Natural killer cell treated with Interleukin-12 subunit alpha and Interleukin-12 subunit beta and Interleukin-15 and Interleukin-18, amount 100 ng/mL, for 72 hours (primary cell): ENCODE data around the gene IRF3. TPM values are rescaled to one million over a fixed set of nuclear protein-coding genes. Genes with fewer than 3 reads are reported as not detected.
A peak's percentile ranks its signal among the peaks of the same experiment; 100 is the strongest.

Experiments used
- ATAC-seq, 2 donors: fragments of 150-1000 bp; cut with Tn5 transposase in 1 of 2; sonication (Bioruptor Pico), chemical (Tn5 transposase) in 1 of 2; 2 replicates each; pipeline ENCODE4 v1.10.0; 2021
- DNase-seq: peaks from one replicate; pipeline ENCODE4 v3.0.0; 2022; ENCODE audit warnings: low spot score
- H3K27ac Mint-ChIP-seq, 2 donors: 1 replicate in 1 of 2; 2 replicates in 1 of 2; pipeline ENCODE4 v1.8.0; 2022; ENCODE audit warnings: mixed read lengths in 2 of 2, mild to moderate bottlenecking in 1 of 2, moderate library complexity in 1 of 2
- H3K27me3 Mint-ChIP-seq, 2 donors: 1 replicate in 1 of 2; 2 replicates in 1 of 2; pipeline ENCODE4 v1.8.0; 2022; ENCODE audit warnings: mixed read lengths in 2 of 2
- H3K36me3 Mint-ChIP-seq: one replicate; pipeline ENCODE4 v1.8.0; 2022; ENCODE audit warnings: mixed read lengths
- H3K4me1 Mint-ChIP-seq, 2 donors: 1 replicate in 1 of 2; 2 replicates in 1 of 2; pipeline ENCODE4 v1.8.0; 2022; ENCODE audit warnings: low read depth in 2 of 2, mixed read lengths in 2 of 2, mild to moderate bottlenecking in 1 of 2
- H3K4me3 Mint-ChIP-seq: one replicate; pipeline ENCODE4 v1.8.0; 2022; ENCODE audit warnings: mixed read lengths
- H3K9me3 Mint-ChIP-seq: 2 replicates; pipeline ENCODE4 v1.8.0; 2022; ENCODE audit warnings: mixed read lengths
- total RNA-seq, 2 donors: library from RNA; stranded (reverse); gene quantifications; one replicate each; pipeline ENCODE4 v1.2.3, GENCODE V29; 2022

IRF3 gene
- total RNA-seq, 2 donors from 2014 or later = 167 to 185 TPM

DNA sequence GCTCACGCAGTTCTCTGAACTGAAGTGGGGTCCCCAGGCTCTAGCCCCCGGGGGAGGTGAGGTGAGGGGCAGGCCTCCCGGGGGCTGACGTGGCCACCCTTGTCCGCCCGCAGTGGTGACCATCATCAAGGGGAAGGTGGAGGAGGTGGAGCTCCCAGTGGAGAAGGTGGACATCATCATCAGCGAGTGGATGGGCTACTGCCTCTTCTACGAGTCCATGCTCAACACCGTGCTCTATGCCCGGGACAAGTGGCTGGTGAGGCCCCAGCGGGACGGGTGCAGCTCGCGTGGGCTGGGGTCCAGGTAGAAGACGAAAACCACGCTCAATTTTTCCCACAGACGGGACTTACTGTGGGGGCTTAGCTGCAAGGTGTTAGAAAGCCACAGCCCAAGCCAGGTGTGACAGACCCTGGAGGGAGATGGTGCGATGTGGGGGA is 18.2 kb upstream of the IRF3 start:
- no peak for ATAC-seq
- no peak overlapping the region for H3K27ac Mint-ChIP-seq
- H3K4me1 Mint-ChIP-seq = peaks cover 13 to 38% of the 10 kb centered on the region in 2 donors
- H3K27me3 Mint-ChIP-seq = no peaks in the 10 kb centered on the region
- DNase-seq = no peak
- H3K4me3 Mint-ChIP-seq = no peak overlapping the region
- H3K9me3 Mint-ChIP-seq = no peaks in the 10 kb centered on the region
- H3K36me3 Mint-ChIP-seq = peaks cover 4% of the 10 kb centered on the region

DNA sequence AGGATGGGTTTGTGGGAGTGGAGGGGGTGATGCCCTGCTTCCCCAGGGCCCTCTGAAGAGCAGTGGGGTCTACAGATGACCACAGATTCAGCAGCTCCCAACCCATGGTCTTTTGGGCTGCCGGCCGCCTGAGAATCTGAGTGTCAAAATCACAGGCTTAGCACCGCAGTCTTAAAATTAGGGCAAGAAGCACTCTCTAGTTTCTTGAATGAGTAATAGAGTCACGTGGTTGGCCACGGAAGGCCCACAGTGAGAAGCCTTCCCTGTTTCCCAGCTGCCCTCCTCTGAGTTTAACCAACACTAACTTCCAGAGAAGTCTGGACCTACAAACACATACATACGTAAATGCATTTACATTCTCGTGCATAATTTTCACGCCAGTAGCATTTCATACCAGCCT is 16.6 kb upstream of the IRF3 start:
- H3K9me3 Mint-ChIP-seq = no peaks in the 10 kb centered on the region
- peaks cover 4% of the 10 kb centered on the region for H3K36me3 Mint-ChIP-seq
- no peaks in the 10 kb centered on the region for H3K27me3 Mint-ChIP-seq
- peaks cover 20 to 38% of the 10 kb centered on the region in 2 donors for H3K4me1 Mint-ChIP-seq
- ATAC-seq = no peak
- no peak overlapping the region for H3K4me3 Mint-ChIP-seq
- H3K27ac Mint-ChIP-seq = peak overlapping the region; percentile 33 to 44
- no peak for DNase-seq

DNA sequence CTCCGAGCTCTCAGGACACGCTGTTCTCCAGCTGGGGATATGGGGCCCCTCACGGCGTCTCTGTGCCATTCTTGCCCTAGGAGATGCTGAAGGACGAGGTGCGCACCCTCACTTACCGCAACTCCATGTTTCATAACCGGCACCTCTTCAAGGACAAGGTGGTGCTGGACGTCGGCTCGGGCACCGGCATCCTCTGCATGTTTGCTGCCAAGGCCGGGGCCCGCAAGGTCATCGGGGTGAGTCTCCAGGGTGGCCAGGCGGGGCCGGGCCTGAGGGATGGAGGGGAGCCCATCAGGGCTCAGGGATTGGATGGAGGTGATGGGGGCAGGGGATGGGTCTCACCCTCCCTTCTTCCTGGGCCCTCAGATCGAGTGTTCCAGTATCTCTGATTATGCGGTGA is 16.2 kb upstream of the IRF3 start:
- Mint-ChIP-seq H3K27ac (peak overlapping the region in 1 of 2 donors; percentile 33), H3K4me1 (peaks cover 20 to 41% of the 10 kb centered on the region in 2 donors), H3K27me3 (no peaks in the 10 kb centered on the region), H3K4me3 (no peak overlapping the region), H3K36me3 (peaks cover 4% of the 10 kb centered on the region), H3K9me3 (no peaks in the 10 kb centered on the region)
- DNase-seq = no peak
- no peak for ATAC-seq

DNA sequence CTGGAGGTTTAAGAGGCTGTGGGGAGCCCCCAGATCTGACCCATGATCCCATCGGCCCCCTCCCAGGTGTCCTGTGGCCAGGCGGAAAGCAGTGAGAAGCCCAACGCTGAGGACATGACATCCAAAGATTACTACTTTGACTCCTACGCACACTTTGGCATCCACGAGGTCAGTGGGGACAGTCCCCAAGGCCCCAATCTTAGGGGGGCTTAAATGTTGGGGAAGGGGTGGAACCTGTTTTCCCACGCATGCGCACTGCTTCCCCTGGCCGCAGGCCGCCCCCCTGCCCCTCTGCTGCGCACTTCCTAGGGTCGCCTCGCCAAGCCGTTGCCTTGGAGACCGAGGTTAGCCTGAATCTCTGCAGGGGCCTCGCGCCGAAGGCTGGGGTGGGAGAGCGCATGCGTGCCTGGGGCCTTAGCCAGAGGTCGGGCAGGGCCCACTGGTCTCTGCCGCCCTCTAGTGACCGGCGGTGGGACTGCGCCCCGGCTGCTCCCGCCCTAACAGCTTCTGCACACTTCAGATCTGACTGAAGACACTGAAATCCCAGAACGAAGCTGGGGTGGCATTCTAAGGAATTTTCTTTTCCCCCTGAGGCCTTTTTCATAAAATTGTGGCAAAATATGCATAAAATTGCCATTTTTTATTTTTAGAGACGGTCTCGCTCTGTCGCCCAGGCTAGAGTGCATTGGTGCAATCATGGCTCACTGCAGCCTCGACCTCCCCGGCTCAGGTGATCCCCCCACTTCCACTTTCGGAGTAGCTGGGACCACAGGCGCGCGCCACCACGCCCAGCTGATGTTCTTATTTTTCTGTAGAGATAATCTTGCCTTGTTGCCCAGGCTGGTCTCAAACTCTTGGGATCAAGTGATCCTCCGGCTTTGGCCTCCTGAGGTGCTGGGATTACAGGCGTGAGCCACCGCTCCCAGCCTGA is 15.0 kb upstream of the IRF3 start:
- Mint-ChIP-seq H3K4me1 (peaks cover 30 to 47% of the 10 kb centered on the region in 2 donors), H3K27me3 (no peaks in the 10 kb centered on the region), H3K9me3 (no peaks in the 10 kb centered on the region), H3K4me3 (peak overlapping the region; percentile 36), H3K27ac (peak overlapping the region in 1 of 2 donors; percentile 27), H3K36me3 (peaks cover 4% of the 10 kb centered on the region)
- peak in 1 of 2 donors; percentile 23 for ATAC-seq
- DNase-seq = peak; percentile 92

DNA sequence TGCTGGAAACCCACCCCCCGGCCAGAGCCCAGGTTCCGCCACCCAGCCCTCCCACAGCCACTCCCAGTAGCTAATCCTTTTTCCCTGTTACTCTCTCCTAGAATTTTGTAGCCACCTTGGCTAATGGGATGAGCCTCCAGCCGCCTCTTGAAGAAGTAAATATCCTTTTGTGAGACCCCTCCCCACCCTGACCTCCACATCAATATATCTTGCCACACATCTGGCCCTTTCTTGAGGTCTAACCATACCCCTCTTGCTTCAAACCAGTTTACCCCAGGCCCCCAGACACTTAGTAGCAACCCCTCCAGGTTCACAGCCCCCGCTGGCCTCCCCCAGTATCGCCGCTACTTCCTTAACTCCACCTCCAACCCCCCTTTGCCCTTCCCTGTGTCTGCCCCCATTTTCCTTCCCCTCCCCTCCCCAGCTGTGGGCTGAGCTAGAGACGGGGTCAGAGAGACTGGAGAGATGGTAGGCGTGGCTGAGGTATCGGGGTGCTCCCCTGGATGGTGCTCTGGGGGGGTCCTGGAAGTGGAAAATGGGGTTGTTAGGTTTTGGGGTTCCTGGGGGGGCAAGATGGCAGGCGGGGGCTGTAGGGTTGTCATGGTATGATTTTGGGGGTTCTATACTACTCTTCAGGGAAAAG is 14.2 kb upstream of the IRF3 start:
- no peaks in the 10 kb centered on the region for H3K36me3 Mint-ChIP-seq
- H3K4me1 Mint-ChIP-seq = peaks cover 30 to 44% of the 10 kb centered on the region in 2 donors
- no peaks in the 10 kb centered on the region for H3K9me3 Mint-ChIP-seq
- no peak for DNase-seq
- ATAC-seq = no peak
- peak overlapping the region; percentile 36 for H3K4me3 Mint-ChIP-seq
- H3K27ac Mint-ChIP-seq = peak overlapping the region in 1 of 2 donors; percentile 27
- no peaks in the 10 kb centered on the region for H3K27me3 Mint-ChIP-seq

DNA sequence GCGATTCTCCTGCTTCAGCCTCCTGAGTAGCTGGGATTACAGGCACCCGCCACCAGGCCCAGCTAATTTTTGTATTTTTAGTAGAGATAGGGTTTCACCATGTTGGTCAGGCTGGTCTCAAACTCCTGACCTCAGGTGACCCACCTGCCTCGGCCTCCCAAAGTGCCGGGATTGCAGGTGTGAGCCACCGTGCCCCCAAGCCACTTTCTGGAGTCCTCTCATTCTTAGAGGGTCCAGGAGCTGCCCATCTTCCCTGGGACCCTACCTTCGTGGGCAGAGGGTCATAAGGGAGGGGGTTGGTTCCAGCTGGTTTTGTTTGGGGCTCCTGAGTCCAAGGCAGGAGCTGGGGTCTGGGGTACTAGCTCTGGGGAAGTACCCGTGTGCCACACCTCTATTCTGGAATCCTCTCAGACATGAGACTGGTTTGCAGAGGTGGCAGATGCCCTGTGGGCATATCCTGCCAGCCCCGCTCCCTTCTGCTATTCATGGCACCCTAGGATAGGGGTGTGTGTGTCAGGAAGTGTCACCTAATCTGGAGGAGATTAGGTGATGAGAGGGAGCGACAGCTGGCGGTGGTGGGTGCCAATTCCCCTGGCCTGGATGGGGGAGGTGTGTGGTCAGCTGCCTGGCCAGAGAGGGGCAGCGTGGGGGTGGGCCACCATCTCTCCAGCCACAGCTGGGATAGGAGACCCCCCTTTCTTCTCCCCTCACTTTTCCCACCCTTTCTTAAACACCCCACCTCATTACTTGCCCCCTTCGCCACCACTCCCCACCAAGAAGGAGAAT is 13.5 kb upstream of the IRF3 start:
- Mint-ChIP-seq H3K27me3 (no peaks in the 10 kb centered on the region), H3K9me3 (no peaks in the 10 kb centered on the region), H3K36me3 (no peaks in the 10 kb centered on the region), H3K4me3 (peak overlapping the region; percentile 94), H3K4me1 (peaks cover 30 to 42% of the 10 kb centered on the region in 2 donors), H3K27ac (peak overlapping the region; percentile 95 to 98)
- ATAC-seq = no peak
- DNase-seq = no peak

DNA sequence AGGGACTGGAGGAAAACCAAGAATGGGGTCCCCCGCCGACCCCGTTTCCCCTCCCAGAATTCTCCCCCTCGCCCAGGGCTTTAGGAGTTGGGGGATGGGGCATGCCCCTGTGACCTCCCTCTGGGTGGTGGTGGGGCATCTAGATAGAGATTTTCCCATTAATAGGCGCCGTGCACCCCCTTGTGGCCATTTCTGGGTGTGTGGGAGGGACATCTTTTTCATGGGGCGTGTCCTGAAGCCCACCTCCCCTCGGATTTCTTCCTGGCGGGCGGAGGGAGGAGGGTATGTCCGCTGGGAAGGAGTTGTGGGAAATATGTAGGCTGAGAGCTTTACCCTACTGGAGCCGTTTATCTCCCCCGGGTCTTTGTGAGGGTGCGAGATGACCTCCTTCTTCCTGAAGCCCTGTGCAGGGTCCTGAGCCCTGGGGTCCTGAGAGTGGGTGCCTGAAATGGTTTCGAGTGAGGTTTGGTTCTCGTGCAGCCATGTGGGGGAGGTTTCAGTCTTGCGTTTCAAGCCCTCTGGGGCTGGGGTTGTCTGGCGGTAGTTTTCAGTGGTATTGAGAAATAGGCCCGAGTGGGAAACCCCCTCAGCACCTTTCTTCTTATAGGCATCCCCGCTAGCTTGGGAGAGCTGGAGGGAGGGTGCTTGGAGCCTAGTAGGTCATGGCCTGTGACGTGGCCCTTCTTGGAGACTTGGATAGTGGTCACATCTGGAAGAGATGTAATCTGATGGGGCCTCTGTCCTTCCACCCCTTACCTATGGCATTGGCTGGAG is 12.4 kb upstream of the IRF3 start:
- DNase-seq = peak; percentile 91
- H3K9me3 Mint-ChIP-seq = no peaks in the 10 kb centered on the region
- peak overlapping the region; percentile 95 to 98 for H3K27ac Mint-ChIP-seq
- H3K27me3 Mint-ChIP-seq = no peaks in the 10 kb centered on the region
- no peaks in the 10 kb centered on the region for H3K36me3 Mint-ChIP-seq
- peaks cover 35 to 40% of the 10 kb centered on the region in 2 donors for H3K4me1 Mint-ChIP-seq
- peak; percentile 21 to 30 for ATAC-seq
- H3K4me3 Mint-ChIP-seq = peak overlapping the region; percentile 94

DNA sequence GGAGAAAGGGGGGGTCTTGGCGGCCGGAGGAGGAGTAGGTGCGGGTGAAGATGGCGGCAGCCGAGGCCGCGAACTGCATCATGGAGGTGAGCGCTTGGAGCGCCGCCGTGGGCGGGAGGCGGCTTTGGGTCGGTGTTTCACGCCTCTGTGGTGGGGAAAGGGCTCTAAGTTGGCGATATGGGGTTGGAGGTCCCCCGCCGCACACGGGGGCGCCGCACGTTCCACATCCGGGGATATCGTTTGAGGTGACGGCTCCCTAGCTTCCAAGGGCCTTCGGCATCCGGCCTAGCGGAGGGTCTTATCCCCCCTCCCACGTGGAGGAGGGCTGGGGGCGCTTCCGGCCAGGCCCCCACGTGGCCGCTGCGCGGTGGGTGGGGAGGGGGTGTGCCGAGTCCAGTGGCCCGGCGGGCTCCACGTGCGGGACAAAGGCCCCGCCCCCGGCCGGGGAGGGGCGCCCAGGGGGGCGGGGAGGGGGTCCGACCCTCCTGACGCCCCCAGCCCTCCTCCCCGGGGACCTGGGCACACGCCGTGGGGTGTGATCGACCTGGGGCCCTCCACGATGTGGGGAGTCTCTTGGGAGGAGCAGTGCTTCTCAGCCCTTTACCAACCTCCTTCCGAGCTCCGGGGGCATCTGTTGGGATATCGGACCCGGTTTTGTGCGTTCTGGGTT is 11.7 kb upstream of the IRF3 start, which contains the start of gene PRMT1:
Gene PRMT1, plus strand, starts transcription at position 41 of the 670 bp plus-strand sequence. Its CDS starts 10 bp downstream, at position 51.
- Mint-ChIP-seq H3K36me3 (no peaks in the 10 kb centered on the region), H3K9me3 (no peaks in the 10 kb centered on the region), H3K4me1 (peaks cover 35 to 40% of the 10 kb centered on the region in 2 donors), H3K27ac (peak within 1 kb of the TSS; percentile 97 to 98), H3K27me3 (no peaks in the 10 kb centered on the region), H3K4me3 (peak within 1 kb of the TSS; percentile 94)
- DNase-seq (peak; percentile 72), ATAC-seq (peak; percentile 1 to 17)

DNA sequence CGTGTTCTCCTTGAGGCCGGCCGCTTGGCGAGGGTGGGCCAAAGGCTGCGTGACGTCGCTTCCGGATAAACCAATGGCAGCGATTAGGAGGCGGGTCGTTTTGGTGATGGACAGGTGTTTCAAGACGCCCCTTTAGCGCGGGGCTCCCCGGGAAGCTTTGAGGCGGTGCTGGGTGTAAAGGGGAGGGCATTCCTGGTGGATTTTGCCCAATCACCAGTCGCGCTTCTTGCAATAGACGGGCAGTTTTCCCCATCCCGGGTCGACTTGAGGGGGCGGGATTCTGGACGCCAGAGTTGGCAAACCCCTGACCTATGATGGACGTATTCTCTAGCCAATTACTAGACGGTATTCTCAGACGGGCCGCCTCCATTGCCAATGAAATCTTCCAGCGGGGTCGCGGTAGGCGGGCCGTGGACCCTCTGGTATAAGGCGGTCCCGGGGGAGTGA is 11.2 kb upstream of the IRF3 start:
- Mint-ChIP-seq H3K4me3 (peak overlapping the region; percentile 94), H3K9me3 (no peaks in the 10 kb centered on the region), H3K4me1 (peaks cover 39 to 41% of the 10 kb centered on the region in 2 donors), H3K27ac (peak overlapping the region; percentile 97 to 98), H3K36me3 (no peaks in the 10 kb centered on the region), H3K27me3 (no peaks in the 10 kb centered on the region)
- ATAC-seq (peak; percentile 87 to 91), DNase-seq (peak; percentile 99)

DNA sequence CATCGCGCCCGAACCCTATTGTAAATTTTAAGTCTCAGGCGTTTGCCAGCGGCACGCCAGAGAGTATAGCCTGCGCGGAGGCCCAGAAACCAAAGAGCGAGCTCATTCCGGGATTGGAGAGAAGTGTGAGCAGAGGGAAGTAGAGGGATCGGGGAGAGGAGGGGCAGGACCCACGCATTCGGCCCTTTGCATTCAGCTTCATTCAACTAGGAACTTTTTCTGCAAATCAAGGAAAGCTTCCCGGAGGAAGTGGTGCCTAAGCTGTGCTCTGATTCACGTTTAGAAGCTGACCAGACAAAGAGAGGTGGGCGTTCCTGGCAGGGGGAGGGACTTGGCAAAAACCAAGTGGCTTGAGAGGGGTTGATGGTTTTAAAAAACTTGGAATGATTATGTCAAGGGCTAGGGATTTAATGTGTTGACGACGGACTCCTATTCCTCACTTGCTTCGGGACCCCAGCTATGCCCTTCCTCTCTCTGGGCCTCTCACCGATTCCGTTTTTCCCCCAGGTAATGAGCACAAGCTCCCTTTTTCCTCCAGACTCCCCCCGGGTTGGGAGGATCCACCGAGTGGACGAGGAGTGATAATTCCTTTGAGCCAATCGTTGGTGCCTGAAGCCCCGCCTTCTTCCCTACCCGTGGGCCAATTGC is 10.6 kb upstream of the IRF3 start:
- H3K27ac Mint-ChIP-seq = peak overlapping the region; percentile 97 to 98
- H3K27me3 Mint-ChIP-seq = no peaks in the 10 kb centered on the region
- no peaks in the 10 kb centered on the region for H3K9me3 Mint-ChIP-seq
- peak overlapping the region; percentile 94 for H3K4me3 Mint-ChIP-seq
- H3K4me1 Mint-ChIP-seq = peaks cover 41 to 42% of the 10 kb centered on the region in 2 donors
- DNase-seq = peak; percentile 84
- ATAC-seq = peak; percentile 32 to 52
- no peaks in the 10 kb centered on the region for H3K36me3 Mint-ChIP-seq

DNA sequence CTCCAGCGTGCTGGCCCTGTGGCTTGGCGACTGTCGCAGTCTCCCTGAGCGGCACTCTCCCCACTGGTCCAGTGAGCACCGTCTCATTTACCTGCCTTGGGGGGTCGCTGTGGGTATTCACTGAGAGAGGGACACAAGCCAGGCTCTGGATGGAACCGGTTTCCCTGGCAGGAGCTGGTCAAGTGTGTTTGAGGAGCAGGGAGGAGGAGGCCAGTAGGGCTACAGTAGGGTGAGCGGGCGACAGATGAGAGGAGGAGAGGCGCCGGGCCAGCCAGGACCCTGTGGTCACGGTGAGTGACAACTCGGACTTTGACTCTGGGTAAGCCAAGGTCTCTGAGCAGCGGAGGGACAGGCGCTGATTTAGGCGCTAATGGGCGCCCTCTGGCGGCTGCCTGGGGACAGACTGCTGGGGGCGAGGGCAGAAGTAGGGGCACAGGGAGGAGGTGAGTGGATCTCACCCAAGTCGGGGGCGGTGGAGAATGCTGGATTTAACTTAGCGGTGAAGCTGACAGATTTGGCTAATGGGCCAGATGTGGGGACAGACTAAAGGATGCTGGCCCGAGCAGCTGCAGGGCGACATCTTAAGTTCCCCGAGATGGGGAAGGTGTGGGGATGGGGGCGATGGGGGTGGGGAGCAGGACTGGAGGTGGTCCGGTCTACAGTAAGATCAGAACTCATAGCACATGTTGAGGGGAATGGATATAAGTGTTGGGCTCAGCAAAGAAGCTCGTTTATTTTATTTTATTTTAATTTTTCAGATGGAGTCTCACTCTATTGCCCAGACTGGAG is 6.7 kb upstream of the IRF3 start:
- Mint-ChIP-seq H3K9me3 (no peaks in the 10 kb centered on the region), H3K27ac (peak overlapping the region in 1 of 2 donors; percentile 23), H3K27me3 (no peaks in the 10 kb centered on the region), H3K4me3 (no peak overlapping the region), H3K4me1 (peaks cover 27 to 28% of the 10 kb centered on the region in 2 donors), H3K36me3 (no peaks in the 10 kb centered on the region)
- peak; percentile 80 for DNase-seq
- no peak for ATAC-seq
